HEK293 (cell line): ENCODE data around the gene DCT.

Experiments used
- ZNF121 ChIP-seq: fragments of 450-650 bp; formaldehyde crosslinking; IDR thresholded peaks from 2 replicates; pipeline ENCODE4 v1.5.1; 2016; ENCODE audit warnings: missing biosample characterization, missing genetic modification characterization
- ZNF138 ChIP-seq: fragments of 450-650 bp; formaldehyde crosslinking; IDR thresholded peaks from 2 replicates; pipeline ENCODE4 v1.5.1; 2016; ENCODE audit warnings: missing biosample characterization, missing genetic modification characterization, borderline replicate concordance
- ZNF37A ChIP-seq: fragments of 450-650 bp; IDR thresholded peaks from 2 replicates; pipeline ENCODE4 v1.5.1; 2018; ENCODE audit warnings: missing biosample characterization, missing genetic modification characterization
- ZNF404 ChIP-seq: fragments of 450-650 bp; formaldehyde crosslinking; IDR thresholded peaks from 2 replicates; pipeline ENCODE4 v1.5.1; 2017; ENCODE audit warnings: missing biosample characterization, missing genetic modification characterization
- TF ChIP-seq, protein P1 (sequence below): sonication (generic); formaldehyde crosslinking; IDR thresholded peaks from 2 replicates; pipeline ENCODE4 v1.8.1; 2022; ENCODE audit warnings: mild to moderate bottlenecking, moderate library complexity, missing genetic modification reagents
- TF ChIP-seq, protein P2 (sequence below): fragments of 450-650 bp; formaldehyde crosslinking; IDR thresholded peaks from 2 replicates; pipeline ENCODE4 v1.5.1; 2016; ENCODE audit warnings: missing biosample characterization, missing genetic modification characterization
- TF ChIP-seq, protein P3 (sequence below): fragments of 450-650 bp; IDR thresholded peaks from 2 replicates; pipeline ENCODE4 v1.5.1; 2018; ENCODE audit warnings: missing biosample characterization, mild to moderate bottlenecking, missing genetic modification characterization

DNA sequence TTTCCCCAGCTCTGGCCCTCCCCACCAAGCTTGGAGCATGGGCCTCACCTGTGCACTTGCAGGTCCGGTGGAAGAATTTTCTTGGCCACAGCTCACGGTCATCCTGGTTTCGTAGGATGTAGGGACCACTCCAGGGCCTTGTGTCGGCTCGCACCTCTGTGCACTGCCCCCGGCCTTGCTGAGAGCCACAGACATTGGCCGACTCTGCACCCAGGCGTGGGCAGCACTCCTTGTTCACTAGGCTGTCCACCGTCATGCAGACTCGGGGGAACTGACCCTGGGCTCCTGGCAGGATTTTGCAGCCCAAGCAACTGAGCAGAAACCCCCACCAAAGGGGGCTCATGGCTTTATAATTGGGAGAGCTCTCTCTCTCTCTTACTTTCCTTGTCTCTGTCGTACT, 569 bp downstream of the DCT start:
- TF ChIP-seq, protein P1, sequence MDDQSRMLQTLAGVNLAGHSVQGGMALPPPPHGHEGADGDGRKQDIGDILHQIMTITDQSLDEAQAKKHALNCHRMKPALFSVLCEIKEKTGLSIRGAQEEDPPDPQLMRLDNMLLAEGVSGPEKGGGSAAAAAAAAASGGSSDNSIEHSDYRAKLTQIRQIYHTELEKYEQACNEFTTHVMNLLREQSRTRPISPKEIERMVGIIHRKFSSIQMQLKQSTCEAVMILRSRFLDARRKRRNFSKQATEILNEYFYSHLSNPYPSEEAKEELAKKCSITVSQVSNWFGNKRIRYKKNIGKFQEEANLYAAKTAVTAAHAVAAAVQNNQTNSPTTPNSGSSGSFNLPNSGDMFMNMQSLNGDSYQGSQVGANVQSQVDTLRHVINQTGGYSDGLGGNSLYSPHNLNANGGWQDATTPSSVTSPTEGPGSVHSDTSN (CRISPR knock-in tag): no peak
- no peak for TF ChIP-seq ZNF121 (tag by site-specific recombination)
- TF ChIP-seq, protein P2, sequence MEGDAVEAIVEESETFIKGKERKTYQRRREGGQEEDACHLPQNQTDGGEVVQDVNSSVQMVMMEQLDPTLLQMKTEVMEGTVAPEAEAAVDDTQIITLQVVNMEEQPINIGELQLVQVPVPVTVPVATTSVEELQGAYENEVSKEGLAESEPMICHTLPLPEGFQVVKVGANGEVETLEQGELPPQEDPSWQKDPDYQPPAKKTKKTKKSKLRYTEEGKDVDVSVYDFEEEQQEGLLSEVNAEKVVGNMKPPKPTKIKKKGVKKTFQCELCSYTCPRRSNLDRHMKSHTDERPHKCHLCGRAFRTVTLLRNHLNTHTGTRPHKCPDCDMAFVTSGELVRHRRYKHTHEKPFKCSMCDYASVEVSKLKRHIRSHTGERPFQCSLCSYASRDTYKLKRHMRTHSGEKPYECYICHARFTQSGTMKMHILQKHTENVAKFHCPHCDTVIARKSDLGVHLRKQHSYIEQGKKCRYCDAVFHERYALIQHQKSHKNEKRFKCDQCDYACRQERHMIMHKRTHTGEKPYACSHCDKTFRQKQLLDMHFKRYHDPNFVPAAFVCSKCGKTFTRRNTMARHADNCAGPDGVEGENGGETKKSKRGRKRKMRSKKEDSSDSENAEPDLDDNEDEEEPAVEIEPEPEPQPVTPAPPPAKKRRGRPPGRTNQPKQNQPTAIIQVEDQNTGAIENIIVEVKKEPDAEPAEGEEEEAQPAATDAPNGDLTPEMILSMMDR (tag by site-specific recombination): no peak
- no peak for TF ChIP-seq ZNF37A (tag by site-specific recombination)
- TF ChIP-seq ZNF138 (tag by site-specific recombination): no peak
- TF ChIP-seq, protein P3, sequence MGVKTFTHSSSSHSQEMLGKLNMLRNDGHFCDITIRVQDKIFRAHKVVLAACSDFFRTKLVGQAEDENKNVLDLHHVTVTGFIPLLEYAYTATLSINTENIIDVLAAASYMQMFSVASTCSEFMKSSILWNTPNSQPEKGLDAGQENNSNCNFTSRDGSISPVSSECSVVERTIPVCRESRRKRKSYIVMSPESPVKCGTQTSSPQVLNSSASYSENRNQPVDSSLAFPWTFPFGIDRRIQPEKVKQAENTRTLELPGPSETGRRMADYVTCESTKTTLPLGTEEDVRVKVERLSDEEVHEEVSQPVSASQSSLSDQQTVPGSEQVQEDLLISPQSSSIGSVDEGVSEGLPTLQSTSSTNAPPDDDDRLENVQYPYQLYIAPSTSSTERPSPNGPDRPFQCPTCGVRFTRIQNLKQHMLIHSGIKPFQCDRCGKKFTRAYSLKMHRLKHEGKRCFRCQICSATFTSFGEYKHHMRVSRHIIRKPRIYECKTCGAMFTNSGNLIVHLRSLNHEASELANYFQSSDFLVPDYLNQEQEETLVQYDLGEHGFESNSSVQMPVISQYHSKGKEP (tag by site-specific recombination): no peak
- no peak for TF ChIP-seq ZNF404
